Stimulated activated CD4-positive, alpha-beta T cell treated with anti-CD3 and anti-CD28 coated beads, Interleukin-15, amount 100 ng/mL, for 1 hour (primary cell): Measurements from ENCODE around the gene RUSC2.
"Not testable (repeated sequence)": the region's sequence is repeated elsewhere in the genome, so short reads cannot be mapped to it uniquely, and the experiment has no call there.

Experiments used
- DNase-seq, 2 donors: peaks; one replicate each; pipeline ENCODE4 v3.0.0-alpha.2; 2020; ENCODE audit warnings: low read depth in 1 of 2, low spot score in 1 of 2

RUSC2 gene, protein sequence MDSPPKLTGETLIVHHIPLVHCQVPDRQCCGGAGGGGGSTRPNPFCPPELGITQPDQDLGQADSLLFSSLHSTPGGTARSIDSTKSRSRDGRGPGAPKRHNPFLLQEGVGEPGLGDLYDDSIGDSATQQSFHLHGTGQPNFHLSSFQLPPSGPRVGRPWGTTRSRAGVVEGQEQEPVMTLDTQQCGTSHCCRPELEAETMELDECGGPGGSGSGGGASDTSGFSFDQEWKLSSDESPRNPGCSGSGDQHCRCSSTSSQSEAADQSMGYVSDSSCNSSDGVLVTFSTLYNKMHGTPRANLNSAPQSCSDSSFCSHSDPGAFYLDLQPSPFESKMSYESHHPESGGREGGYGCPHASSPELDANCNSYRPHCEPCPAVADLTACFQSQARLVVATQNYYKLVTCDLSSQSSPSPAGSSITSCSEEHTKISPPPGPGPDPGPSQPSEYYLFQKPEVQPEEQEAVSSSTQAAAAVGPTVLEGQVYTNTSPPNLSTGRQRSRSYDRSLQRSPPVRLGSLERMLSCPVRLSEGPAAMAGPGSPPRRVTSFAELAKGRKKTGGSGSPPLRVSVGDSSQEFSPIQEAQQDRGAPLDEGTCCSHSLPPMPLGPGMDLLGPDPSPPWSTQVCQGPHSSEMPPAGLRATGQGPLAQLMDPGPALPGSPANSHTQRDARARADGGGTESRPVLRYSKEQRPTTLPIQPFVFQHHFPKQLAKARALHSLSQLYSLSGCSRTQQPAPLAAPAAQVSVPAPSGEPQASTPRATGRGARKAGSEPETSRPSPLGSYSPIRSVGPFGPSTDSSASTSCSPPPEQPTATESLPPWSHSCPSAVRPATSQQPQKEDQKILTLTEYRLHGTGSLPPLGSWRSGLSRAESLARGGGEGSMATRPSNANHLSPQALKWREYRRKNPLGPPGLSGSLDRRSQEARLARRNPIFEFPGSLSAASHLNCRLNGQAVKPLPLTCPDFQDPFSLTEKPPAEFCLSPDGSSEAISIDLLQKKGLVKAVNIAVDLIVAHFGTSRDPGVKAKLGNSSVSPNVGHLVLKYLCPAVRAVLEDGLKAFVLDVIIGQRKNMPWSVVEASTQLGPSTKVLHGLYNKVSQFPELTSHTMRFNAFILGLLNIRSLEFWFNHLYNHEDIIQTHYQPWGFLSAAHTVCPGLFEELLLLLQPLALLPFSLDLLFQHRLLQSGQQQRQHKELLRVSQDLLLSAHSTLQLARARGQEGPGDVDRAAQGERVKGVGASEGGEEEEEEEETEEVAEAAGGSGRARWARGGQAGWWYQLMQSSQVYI (N-terminal part only)

DNA sequence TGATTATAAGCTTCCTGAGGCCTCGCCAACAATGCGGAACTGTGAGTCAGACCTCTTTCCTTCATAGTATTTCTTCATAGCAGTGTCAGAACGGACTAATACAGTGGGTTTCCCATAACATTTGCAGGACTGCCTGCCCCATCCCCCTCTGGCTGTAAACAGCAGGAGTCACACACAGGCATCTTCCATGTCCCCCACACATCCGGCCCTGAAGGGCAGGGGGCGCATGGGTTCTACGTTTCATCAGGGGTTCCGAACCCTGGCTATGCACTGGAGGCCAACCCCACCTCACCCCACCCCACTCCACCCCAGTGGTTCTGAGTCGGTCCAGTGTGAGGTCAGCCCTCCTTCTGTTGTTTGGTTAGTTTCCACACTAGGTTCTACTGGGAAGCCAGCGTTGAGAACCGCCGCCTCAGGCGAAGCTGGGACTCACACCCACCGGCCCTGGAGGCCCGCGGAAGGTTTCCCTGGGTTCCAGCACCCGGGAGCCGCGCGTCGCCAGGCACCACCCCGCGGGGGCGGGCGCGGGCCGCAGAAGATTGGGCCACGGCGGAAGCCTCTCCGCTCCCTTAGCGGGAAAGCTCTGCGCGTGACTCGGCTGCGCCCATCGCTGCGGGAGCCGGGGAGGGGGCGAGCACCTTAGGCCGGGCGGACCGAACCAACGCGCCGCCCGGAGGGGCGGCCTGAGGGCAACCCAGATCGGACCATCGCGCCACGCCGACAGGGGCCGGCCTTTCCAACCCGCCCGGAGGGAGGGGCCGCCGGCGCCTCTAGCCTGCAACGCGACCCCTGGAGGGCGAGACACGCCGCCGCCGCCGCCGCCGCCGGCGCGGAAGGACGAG, at the start of gene RUSC2:
TSS of gene RUSC2 (plus strand) at position 799 of the 842 bp plus-strand sequence. CDS start 56,411 bp downstream, outside the sequence.
- DNase-seq = peak; percentile 4 to 17

DNA sequence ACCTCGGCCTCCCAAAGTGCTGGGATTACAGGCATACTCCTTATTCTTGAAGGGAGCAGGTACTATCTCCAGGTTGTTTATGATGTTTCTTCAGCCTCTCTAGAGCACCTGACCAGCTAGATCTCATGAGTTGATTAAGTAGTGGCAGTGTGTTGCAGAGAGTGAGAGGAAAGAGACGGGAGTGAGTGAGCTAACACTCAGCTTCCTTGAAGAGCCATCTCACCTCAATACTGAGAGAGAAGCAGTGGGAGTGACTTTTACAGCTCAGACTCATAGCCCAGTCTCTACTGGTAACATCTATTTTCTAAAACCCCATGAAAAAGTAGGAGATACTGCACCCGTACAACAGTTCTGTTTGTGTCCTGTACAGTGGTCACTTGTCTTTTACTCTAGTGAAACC, 43.9 kb upstream of the RUSC2 start:
- no peak for DNase-seq

DNA sequence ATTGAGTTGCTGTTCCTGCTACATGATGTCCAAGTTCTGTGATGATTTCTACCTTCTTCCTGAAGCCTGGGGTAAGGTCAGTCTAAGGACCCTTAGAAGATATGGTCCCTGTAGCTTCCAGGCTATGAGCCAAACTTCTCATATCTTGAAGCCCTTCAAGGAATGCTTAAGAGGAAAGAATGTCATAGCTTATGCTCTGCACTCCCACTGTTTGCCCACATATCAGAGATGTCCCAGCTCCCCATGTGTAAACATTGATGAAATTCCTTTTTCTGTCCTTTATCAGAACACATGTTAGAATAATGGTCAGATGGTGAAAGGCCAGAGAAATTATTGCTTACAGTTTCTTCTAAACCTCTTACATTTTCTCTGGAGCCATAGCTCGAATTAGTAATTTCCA, 41.4 kb upstream of the RUSC2 start:
- no peak for DNase-seq

DNA sequence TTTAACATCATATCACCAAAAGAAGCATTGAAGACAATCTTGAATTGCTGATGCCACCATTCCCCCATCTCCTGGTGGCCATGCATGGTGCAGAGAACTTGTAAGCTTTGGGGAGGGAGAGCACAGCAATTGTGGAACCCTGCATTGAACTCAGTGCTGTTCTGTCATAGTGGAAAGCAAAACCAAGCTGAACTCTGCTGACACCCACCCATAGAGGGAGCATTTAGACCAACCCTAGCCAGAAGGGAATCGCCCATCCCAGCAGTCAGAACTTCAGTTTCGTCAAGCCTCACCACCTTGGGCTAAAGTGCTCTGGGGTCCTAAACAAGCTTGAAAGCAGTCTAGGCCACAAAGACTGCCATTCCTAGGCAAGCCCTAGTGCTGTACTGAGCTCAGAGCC, 37.4 kb upstream of the RUSC2 start:
- DNase-seq = no peak

DNA sequence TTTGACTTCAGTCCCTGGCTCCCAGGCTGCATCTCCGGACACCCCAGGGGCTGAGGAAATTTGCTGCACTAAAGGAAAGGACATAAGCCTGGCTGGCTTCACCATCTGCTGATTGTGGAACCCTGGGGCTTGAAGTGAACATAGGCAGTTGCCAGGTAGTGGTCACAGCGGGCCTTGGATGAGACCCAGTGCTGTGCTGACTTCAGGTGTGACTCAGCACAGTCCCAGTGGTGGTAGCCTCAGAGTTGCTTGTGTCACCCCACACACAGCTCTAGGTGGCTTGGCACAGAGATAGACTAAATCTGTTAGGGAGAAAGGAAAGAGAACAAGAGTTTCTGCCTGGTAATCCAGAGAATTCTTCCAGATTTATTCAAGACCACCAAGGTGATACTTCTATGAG, 36.1 kb upstream of the RUSC2 start:
- DNase-seq = no peak

DNA sequence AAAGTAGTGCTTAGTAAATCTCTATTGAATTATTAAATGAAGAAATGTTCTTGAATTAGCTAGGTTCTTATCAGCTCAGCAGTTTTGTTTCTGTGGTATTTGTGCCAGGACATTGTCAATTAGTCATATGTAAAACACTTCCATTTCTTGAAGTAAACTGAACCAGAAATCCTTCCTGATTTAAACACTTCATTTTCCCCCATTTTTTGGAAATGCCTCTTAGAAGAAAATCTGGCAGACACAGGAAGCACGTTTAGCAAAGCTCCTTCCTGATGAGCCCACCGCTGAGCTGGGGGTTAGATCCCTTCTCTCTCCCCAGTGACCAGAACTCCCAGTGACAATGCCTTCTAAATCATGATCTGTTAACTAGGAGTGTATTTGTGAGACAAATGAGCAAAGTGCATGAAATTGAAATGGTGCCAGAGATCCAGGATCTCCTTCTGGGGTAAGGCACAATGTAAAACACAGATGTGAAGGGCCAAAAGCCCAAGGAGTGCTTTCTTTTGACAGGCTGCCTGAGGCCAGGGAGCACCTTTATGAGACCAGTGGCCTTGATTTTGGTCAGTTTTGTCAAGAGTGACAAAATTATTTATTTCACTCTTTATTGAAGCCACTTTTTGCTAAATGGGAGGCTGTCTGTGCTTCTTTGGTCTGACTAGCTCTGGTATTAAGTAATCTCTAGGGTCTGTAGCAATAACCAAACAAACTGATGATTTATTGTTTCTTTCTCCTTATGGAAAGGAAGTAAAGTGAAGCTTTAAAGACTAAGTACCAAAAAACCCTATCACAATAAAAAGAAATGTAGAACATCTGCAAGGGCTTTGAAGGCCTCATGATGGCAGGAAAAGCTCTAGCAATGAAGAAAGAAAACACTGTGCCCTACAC, 25.5 kb upstream of the RUSC2 start:
- DNase-seq = no peak

DNA sequence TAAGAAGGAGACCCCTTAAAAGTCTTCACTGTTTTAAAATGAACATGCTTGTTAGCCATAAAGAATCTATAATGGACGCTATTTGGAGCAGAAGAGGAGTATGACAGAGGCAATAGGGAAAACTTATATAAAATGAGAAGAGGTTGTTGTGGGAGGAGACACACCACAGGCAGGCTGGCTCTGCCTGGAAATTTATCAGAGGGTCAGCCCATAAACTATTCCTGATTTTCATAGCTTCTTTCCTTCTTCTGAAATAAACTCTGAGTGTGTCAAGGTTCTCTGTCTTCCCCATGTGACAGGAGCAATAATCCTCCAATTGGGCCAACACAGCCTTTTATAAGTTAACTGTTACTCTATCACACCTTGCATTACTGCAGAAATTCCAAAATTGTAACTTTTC, 19.6 kb upstream of the RUSC2 start:
- no peak for DNase-seq

DNA sequence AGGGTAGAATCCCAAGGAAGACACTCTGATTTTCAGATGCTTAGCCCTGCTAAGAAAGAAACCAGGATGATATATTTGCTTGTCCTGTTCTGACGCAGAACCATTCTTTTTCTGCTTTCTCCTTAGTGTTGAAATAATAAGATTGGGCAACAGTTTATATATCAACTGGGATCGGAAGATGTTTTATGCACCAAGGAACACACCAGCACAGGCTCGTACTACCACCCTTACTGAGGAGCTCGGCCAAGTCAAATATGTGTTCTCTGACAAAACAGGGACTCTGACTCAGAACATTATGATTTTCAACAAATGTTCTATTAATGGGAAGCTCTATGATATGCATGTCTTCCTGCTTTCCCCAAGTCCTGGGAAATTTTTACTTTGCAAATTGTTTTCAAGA, 19.0 kb upstream of the RUSC2 start:
- DNase-seq = no peak

DNA sequence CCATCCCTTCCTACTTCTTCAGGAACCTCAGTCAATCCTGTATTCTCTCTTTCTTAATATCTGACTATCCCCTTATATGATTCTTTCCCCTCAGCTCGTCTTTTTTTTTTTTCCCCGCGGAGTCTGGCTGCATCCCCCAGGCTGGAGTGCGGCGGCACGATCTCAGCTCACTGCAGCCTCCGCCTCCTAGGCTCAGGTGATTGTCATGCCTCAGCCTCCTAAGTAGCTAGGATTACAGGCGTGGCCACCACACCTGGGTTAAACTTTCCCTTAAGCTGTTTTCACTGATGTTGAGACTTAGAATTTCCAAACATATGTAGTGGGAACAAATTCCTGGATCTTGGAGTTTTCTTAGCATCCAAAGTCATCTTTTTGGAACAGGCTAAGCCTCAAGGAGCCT, 13.3 kb upstream of the RUSC2 start:
- no peak for DNase-seq

DNA sequence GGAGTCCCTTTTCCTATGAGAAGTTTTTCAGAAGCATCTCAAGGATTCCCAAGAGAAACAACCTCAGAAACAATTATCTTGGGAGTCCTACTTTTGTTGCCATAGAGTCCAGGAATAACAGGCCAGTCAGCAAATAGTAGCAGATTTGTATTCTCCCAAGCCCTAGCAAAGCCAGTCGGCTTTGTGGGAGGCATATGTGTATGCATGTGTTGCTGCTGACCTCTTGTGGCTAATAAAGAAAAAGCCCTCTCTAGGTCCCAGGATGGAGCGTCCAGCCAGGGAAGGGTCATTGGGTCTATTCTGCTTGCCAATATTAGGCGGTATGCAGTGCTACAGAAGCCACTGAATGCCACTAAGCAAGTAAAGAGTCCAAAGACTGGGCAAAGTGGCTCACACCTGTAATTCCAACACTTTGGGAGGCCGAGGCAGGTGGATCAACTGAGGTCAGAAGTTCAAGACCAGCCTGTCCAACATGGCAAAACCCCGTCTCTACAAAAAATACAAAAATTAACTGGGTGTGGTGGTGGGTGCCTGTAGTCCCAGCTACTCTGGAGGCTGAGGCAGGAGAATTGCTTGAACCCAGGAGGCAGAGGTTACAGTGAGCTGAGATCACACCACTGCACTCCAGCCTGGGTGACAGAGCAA, 12.6 kb upstream of the RUSC2 start:
- DNase-seq = not testable (repeated sequence)

DNA sequence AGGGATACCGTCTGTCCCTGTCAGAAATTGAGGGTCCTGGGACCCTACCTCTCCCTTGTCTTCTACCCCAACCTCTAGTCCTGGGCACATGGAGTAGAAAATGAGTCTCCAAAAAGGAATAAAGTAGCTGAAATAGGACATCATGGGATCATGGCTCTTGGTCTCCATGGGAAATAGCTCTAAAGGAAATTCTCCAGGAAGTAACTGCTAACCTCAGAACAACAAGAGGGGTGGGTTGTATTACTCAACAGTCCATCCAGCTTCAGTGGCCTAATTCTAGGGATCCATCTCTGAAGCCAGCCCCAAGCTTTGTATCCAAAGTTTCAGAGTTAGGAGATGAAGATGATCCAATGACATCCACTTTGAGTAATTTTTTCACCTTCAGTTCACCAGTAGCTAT, 11.0 kb upstream of the RUSC2 start:
- no peak for DNase-seq

DNA sequence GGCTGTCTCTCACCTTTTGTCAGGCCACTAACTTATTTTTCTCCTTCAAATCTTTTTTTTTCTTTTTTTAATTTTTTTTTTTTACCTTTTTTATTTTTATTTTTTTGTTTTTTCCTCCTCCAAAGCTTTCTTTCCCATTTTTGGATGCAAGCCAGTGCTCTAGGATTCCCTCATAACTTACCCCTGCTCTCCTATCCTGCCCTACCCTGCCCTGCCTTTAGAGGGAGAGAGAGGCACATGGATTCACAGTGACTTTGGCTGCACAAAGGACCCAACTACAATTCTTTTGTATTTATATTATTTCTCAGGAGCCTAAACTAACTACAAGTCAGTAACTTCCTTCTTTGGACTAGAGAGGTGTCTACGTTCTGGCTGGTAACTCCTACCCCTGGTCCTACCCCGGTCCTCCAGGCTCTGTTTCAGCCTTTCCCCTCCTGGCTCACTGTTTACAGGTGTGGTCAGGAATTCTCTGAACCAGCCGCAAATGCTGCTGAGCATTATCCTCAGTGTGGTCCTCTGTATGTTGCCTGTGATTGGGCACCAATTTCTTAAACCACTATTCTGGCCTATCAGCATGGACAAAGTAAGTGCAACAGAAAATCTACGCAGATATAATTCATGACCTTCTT, 8.4 kb upstream of the RUSC2 start:
- no peak for DNase-seq

DNA sequence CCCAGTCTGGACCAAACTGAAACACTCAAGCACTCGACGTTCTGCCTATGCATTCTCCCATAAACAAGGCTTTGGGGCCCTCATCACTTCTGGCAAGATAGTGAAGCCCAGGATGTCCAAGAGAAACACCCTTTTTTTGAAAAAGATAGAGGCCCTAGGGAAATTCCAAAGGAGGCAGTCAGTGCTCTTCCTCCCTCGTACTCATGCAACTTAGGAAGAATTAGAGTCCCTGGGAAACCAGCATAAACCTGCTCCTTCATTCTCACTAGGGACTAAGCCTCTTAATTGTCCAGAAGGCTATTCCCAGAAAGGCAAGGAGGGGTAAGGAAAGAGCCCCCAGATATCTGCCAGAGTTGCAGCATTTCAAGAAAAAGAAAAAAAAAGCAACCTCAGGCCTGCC, 7.8 kb upstream of the RUSC2 start:
- DNase-seq = no peak

DNA sequence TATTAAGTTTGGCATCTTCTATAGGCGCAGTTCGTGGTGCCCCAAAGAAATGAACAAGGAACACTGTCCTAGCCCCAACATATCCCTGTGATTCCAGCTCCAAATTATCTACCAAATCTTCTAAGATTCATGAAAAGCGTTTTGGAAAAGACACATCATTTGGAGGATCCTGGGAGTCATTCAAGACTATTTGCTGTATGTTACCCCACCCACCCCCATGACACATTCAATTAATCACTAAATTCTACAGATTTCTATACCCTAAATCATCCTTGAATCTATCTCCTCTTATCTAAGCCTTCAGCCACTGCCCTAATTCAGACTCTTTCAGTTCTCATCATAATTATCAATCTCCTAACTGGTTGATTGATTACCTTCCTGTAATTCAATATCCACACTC, 5.5 kb upstream of the RUSC2 start:
- no peak for DNase-seq

DNA sequence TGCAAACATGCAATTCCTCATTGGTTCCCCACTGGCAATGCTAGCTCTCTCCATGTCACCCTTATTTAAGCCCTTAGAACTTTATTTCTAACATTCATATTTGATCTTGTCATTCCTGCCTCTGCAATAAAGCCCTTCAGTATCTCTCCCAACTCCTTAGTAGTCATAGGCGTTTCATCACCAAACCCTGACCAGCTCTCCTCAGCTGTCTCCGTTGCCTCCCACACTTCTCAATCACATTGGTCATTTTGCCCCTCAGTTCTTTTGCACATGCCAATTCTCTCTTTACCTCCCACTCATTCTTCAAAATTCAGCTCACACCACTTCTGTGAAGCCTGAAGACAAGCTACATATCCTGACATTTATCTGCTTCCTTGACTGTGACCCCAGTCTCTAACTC, 2.8 kb upstream of the RUSC2 start:
- DNase-seq = no peak

DNA sequence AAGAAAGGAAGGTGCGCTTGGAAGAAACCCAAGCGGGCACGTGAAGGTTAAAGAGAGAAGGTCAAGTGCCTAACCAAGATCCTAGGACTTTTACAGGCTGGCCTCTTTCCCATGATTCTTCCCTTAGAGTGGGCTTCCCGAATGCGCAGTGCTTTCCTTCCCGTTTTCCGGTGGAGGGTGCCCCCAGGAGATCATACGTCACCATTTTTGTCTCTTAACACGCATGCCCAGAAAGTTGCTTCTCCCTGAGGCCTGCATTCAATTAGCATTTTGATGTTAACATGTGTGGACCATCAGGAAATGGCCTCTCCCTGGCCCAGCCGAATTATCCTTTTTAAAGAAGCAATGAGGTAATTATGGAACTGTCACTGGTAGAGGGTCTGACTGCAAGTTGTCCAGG, 1.9 kb upstream of the RUSC2 start:
- no peak for DNase-seq

DNA sequence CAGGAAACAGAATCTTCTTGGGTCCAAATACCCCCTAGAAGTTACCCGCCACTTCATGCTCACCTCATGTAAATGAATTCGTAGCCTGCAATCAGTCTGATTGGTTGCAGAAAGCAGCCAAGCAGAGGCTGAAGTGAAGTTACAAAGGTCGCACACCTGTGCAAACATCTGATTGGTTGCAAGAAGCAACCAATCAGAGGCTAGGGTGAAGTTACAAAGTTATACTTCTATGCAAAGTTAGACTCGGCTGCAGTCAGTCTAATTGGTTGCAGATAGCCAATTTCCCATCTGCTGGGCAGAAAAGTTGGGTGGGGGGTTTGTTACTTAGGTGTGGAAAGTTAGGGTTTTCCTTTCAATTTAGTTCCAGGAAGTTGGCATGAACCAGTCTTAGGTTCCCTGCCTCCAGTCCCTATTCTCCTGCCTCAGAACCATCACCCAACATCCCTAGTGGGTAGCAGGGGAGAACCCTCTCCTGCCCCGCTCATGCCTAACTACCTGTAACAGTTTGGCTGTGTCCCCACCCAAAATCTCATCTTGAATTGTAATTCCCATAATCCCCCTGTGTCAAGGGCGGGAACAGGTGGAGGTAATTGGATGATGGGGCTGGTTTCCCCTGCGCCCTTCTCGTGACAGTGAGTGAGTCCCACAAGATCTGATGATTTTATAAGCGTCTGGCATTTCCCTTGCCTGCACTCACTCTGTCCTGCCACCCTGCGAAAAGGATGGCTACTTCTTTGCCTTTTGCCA, 1.2 kb upstream of the RUSC2 start:
- no peak for DNase-seq
